Esophagus (tissue), 2 donors: ENCODE results near the gene SYNGR3. TPM values are rescaled to one million over a fixed set of nuclear protein-coding genes. Genes with fewer than 3 reads are reported as not detected.

Experiments used
- H3K27ac ChIP-seq, 2 donors: one replicate each; pipeline ENCODE4 v1.5.1; 2013; ENCODE audit warnings: low read depth in 2 of 2, mild to moderate bottlenecking in 2 of 2, inconsistent platforms in 1 of 2, low read length in 1 of 2, moderate library complexity in 1 of 2
- H3K27me3 ChIP-seq, 2 donors: one replicate each; pipeline ENCODE4 v1.6.1; 2013; ENCODE audit warnings: low read length in 2 of 2, control low read depth in 1 of 2, mild to moderate bottlenecking in 1 of 2; ENCODE audit not compliant: insufficient read depth in 2 of 2, control insufficient read depth in 1 of 2
- H3K36me3 ChIP-seq, 2 donors: one replicate each; pipeline ENCODE4 v1.6.1; 2013; ENCODE audit warnings: low read length in 1 of 2; ENCODE audit not compliant: control insufficient read depth in 2 of 2, insufficient read depth in 2 of 2
- H3K4me1 ChIP-seq, 2 donors: one replicate each; pipeline ENCODE4 v1.6.1; 2013; ENCODE audit warnings: low read length in 1 of 2; ENCODE audit not compliant: control insufficient read depth in 2 of 2, insufficient read depth in 2 of 2
- H3K4me3 ChIP-seq, 2 donors: one replicate each; pipeline ENCODE4 v1.5.1; 2013; ENCODE audit warnings: low read length in 2 of 2, mild to moderate bottlenecking in 2 of 2, low read depth in 1 of 2, moderate library complexity in 1 of 2
- H3K9me3 ChIP-seq, 2 donors: one replicate each; pipeline ENCODE4 v1.6.1; 2013; ENCODE audit warnings: mild to moderate bottlenecking in 2 of 2, low read depth in 1 of 2, low read length in 1 of 2, moderate library complexity in 1 of 2; ENCODE audit not compliant: control insufficient read depth in 2 of 2, insufficient read depth in 1 of 2
- WGBS, 2 donors: extraction: QIAGEN DNeasy Blood & Tissue Kit; methylation state at CpG; one replicate each; pipeline ENCODE4 v1.1.7; 2013; 5-methylcytosine and 5-hydroxymethylcytosine counted together
- polyA plus RNA-seq, 2 donors: library from polyadenylated mRNA; stranded (reverse); fragments of 200-250 nt; gene quantifications; one replicate each; pipeline ENCODE4 v1.2.3, GENCODE V29; 2013
- donor health status: healthy with polysubstance abuse.
- donor health status: Bipolar disorder and iron deficiency.

SYNGR3 gene
- polyA plus RNA-seq, 2 donors = 0.06 to 0.36 TPM

GRCh38 chr16:1991588-1991947 lies 1.8 kb downstream of the SYNGR3 start:
- 13% methylated on average over 21 to 22 of the region's 22 CpGs for WGBS, 2 donors
- peak overlapping the region; percentile 9 to 49 for H3K4me3 ChIP-seq
- peaks cover 7 to 27% of the 10 kb centered on the region in 2 donors for H3K4me1 ChIP-seq
- peak overlapping the region in 1 of 2 donors; percentile 65 for H3K27ac ChIP-seq
- peaks cover 0 to 4% of the 10 kb centered on the region in 2 donors for H3K9me3 ChIP-seq
- peaks cover 0 to 18% of the 10 kb centered on the region in 2 donors for H3K27me3 ChIP-seq
- peaks cover 0 to under 1% of the 10 kb centered on the region in 2 donors for H3K36me3 ChIP-seq

- Histone ChIP-seq H3K4me1 (peaks cover 7 to 27% of the 10 kb centered on the region in 2 donors), H3K9me3 (peaks cover 0 to 4% of the 10 kb centered on the region in 2 donors), H3K4me3 (peak overlapping the region; percentile 9 to 49), H3K36me3 (peaks cover 0 to 2% of the 10 kb centered on the region in 2 donors), H3K27me3 (peaks cover 0 to 18% of the 10 kb centered on the region in 2 donors), H3K27ac (peak overlapping the region in 1 of 2 donors; percentile 65)
- WGBS, 2 donors = 7 to 11% methylated on average over 52 to 96 of the region's 96 CpGs
These were observed 2.4 kb downstream of the SYNGR3 start for GRCh38 chr16:1991948-1992703.

GRCh38 chr16:1992704-1993317 lies 3.0 kb downstream of the SYNGR3 start:
- H3K36me3 ChIP-seq = peaks cover 0 to 6% of the 10 kb centered on the region in 2 donors
- 53 to 63% methylated on average over 43 to 50 of the region's 50 CpGs for WGBS, 2 donors
- H3K4me1 ChIP-seq = peaks cover 7 to 27% of the 10 kb centered on the region in 2 donors
- no peak overlapping the region for H3K4me3 ChIP-seq
- H3K27ac ChIP-seq = peak overlapping the region in 1 of 2 donors; percentile 76
- H3K9me3 ChIP-seq = peaks cover 0 to 4% of the 10 kb centered on the region in 2 donors
- peaks cover 0 to 18% of the 10 kb centered on the region in 2 donors for H3K27me3 ChIP-seq

GRCh38 chr16:1993731-1994131 lies 4.0 kb downstream of the SYNGR3 start:
- no peak overlapping the region for H3K4me3 ChIP-seq
- peaks cover 0 to 4% of the 10 kb centered on the region in 2 donors for H3K9me3 ChIP-seq
- H3K27ac ChIP-seq = peak overlapping the region; percentile 52 to 76
- H3K4me1 ChIP-seq = peaks cover 7 to 27% of the 10 kb centered on the region in 2 donors
- WGBS, 2 donors = 55% methylated on average over 2 of the region's 2 CpGs
- H3K36me3 ChIP-seq = peaks cover 0 to 15% of the 10 kb centered on the region in 2 donors
- peaks cover 0 to 18% of the 10 kb centered on the region in 2 donors for H3K27me3 ChIP-seq

GRCh38 chr16:1997494-1998359 lies 8.0 kb downstream of the SYNGR3 start:
- H3K36me3 ChIP-seq = peaks cover 15 to 52% of the 10 kb centered on the region in 2 donors
- no peak overlapping the region for H3K4me3 ChIP-seq
- no peaks in the 10 kb centered on the region for H3K27me3 ChIP-seq
- peaks cover 0 to 10% of the 10 kb centered on the region in 2 donors for H3K4me1 ChIP-seq
- H3K9me3 ChIP-seq = no peaks in the 10 kb centered on the region
- 73 to 77% methylated on average over 26 of the region's 26 CpGs for WGBS, 2 donors
- peak overlapping the region; percentile 68 to 74 for H3K27ac ChIP-seq

GRCh38 chr16:1998360-1998835 lies 8.6 kb downstream of the SYNGR3 start:
- peak overlapping the region; percentile 29 to 74 for H3K27ac ChIP-seq
- H3K4me3 ChIP-seq = no peak overlapping the region
- 85 to 87% methylated on average over 27 of the region's 27 CpGs for WGBS, 2 donors
- H3K9me3 ChIP-seq = no peaks in the 10 kb centered on the region
- H3K4me1 ChIP-seq = peaks cover 0 to 9% of the 10 kb centered on the region in 2 donors
- H3K27me3 ChIP-seq = no peaks in the 10 kb centered on the region
- peaks cover 15 to 59% of the 10 kb centered on the region in 2 donors for H3K36me3 ChIP-seq

- WGBS, 2 donors = 93 to 94% methylated on average over 39 of the region's 39 CpGs
- H3K4me1 ChIP-seq = peaks cover 2 to 11% of the 10 kb centered on the region in 2 donors
- H3K4me3 ChIP-seq = no peak overlapping the region
- H3K27ac ChIP-seq = peak overlapping the region; percentile 20 to 21
- no peaks in the 10 kb centered on the region for H3K27me3 ChIP-seq
- H3K36me3 ChIP-seq = peaks cover 15 to 60% of the 10 kb centered on the region in 2 donors
- no peaks in the 10 kb centered on the region for H3K9me3 ChIP-seq
These were observed 9.4 kb downstream of the SYNGR3 start for GRCh38 chr16:1998852-1999801.

GRCh38 chr16:1999866-2000514 lies 10.2 kb downstream of the SYNGR3 start:
- Histone ChIP-seq H3K4me1 (peaks cover 5 to 18% of the 10 kb centered on the region in 2 donors), H3K27ac (no peak overlapping the region), H3K4me3 (peak overlapping the region in 1 of 2 donors; percentile 13), H3K36me3 (peaks cover 15 to 62% of the 10 kb centered on the region in 2 donors), H3K27me3 (no peaks in the 10 kb centered on the region), H3K9me3 (no peaks in the 10 kb centered on the region)
- WGBS, 2 donors = 85 to 86% methylated on average over 27 to 28 of the region's 28 CpGs
